HepG2 (cell line): ENCODE results near the gene GGTA1. TPM values are rescaled to one million over a fixed set of nuclear protein-coding genes. Genes with fewer than 3 reads are reported as not detected.

ENCODE experiments used
- ATAC-seq: fragments of 200-7000 bp; cut with Tn5 transposase; 3 replicates; pipeline ENCODE4 v1.9.1; 2020; ENCODE audit warnings: mild to moderate bottlenecking, moderate library complexity
- BruUV-seq: library from RNA; stranded (reverse); fragments of 400-500 nt; replicated peaks from 2 replicates; lab custom pipeline; 2021; lab: Mats Ljungman, UMichigan
- CTCF ChIA-PET: fragments of 300-600 bp; formaldehyde crosslinking; extraction: SDS; loops from one replicate; lab custom pipeline; 2021; ENCODE audit warnings: low total read pairs, inconsistent platforms, low intra/inter-chr PET ratio; lab: Yijun Ruan, JAX
- POLR2A ChIA-PET: fragments of 350-600 bp; sonication (Branson Sonifier 250); formaldehyde crosslinking; loops from one replicate; lab custom pipeline; 2020; ENCODE audit warnings: antibody characterized with exemption, inconsistent platforms; lab: Yijun Ruan, JAX
- DNase-seq: peaks from one replicate; pipeline ENCODE4 v3.0.0-alpha.2; 2015; ENCODE audit warnings: low spot score
- FAIRE-seq: peaks from 3 replicates; lab custom pipeline; 2011; peaks lifted over from hg19 to GRCh38; lab: Jason Lieb, UNC
- H2AFZ ChIP-seq: one replicate; pipeline ENCODE4 v1.6.1; 2011; ENCODE audit warnings: low read length, inconsistent platforms
- H3K27ac ChIP-seq: fragments of 300-600 bp; 3 replicates; pipeline ENCODE4 v1.8.0; 2011; ENCODE audit warnings: mixed run types, mild to moderate bottlenecking, mixed read lengths, low read length, inconsistent platforms; ENCODE audit not compliant: insufficient read depth; ENCODE audit errors: extremely low read length
- H3K27me3 ChIP-seq, 2 experiments: fragments of 200-600 bp in 1 of 2; 2 replicates in 1 of 2; 3 replicates in 1 of 2; pipeline versions ENCODE4 v1.6.0 to v1.8.0; 2011; ENCODE audit warnings: low read length in 2 of 2, mild to moderate bottlenecking in 2 of 2, moderate library complexity in 2 of 2, inconsistent platforms in 1 of 2; ENCODE audit not compliant: insufficient read depth in 2 of 2, control insufficient read depth in 1 of 2
- H3K36me3 ChIP-seq, 2 experiments: fragments of 200-600 bp in 1 of 2; replicated peaks in 1 of 2; 2 replicates in 1 of 2; 3 replicates in 1 of 2; pipeline versions ENCODE4 v1.5.1 to v1.8.0; 2011; ENCODE audit warnings: low read length in 2 of 2, inconsistent platforms in 1 of 2; ENCODE audit not compliant: insufficient read depth in 2 of 2, control insufficient read depth in 1 of 2
- H3K4me1 ChIP-seq: 2 replicates; pipeline ENCODE4 v1.5.1; 2012; ENCODE audit warnings: low read length, inconsistent platforms; ENCODE audit not compliant: insufficient read depth
- H3K4me2 ChIP-seq: 2 replicates; pipeline ENCODE4 v1.6.0; 2011; ENCODE audit warnings: low read depth, low read length, inconsistent platforms
- H3K4me3 ChIP-seq, 3 experiments: fragments of 200-600 bp in 1 of 3; sonication (generic), shearing (Covaris generic) in 1 of 3; replicated peaks in 1 of 3; 2 replicates each; pipeline ENCODE4 v1.5.1; 2011 to 2016; ENCODE audit warnings: low read length in 3 of 3, inconsistent platforms in 2 of 3, low read depth in 2 of 3, mild to moderate bottlenecking in 2 of 3, control low read depth in 1 of 3, mixed read lengths in 1 of 3; ENCODE audit not compliant: insufficient read depth in 1 of 3
- H3K79me2 ChIP-seq: one replicate; pipeline ENCODE4 v1.6.1; 2011; ENCODE audit warnings: low read length, inconsistent platforms; ENCODE audit not compliant: insufficient read depth
- H3K9ac ChIP-seq: 2 replicates; pipeline ENCODE4 v1.6.0; 2011; ENCODE audit warnings: mild to moderate bottlenecking, low read depth, low read length, inconsistent platforms; ENCODE audit not compliant: insufficient read depth
- H3K9me3 ChIP-seq: 2 replicates; pipeline ENCODE4 v1.5.1; 2012; ENCODE audit warnings: mild to moderate bottlenecking, low read length
- H4K20me1 ChIP-seq: 2 replicates; pipeline ENCODE4 v1.6.0; 2011; ENCODE audit warnings: inconsistent platforms, mild to moderate bottlenecking, low read length, moderate library complexity; ENCODE audit not compliant: insufficient read depth
- AKAP8 ChIP-seq: sonication (generic); formaldehyde crosslinking; IDR thresholded peaks from 2 replicates; pipeline ENCODE4 v1.5.1; 2020; ENCODE audit warnings: mild to moderate bottlenecking, missing genetic modification reagents
- ARID5B ChIP-seq: IDR thresholded peaks from 2 replicates; pipeline ENCODE4 v1.4.0; 2020; ENCODE audit warnings: mild to moderate bottlenecking, missing genetic modification reagents
- ATF7 ChIP-seq, 2 experiments: fragments of 450-650 bp in 1 of 2; sonication (generic) in 1 of 2; formaldehyde crosslinking in 1 of 2; IDR thresholded peaks; 2 replicates each; pipeline versions ENCODE4 v1.4.0 to v1.6.1; 2016 to 2020; ENCODE audit warnings: antibody characterized with exemption in 1 of 2, mild to moderate bottlenecking in 1 of 2, missing genetic modification reagents in 1 of 2
- ATF7-NPFF ChIP-seq: sonication (generic); formaldehyde crosslinking; IDR thresholded peaks from 2 replicates; pipeline ENCODE4 v1.8.1; 2023; ENCODE audit warnings: mild to moderate bottlenecking, low read depth, missing genetic modification reagents, moderate library complexity
- CENPT ChIP-seq: sonication (generic); formaldehyde crosslinking; IDR thresholded peaks from 2 replicates; pipeline ENCODE4 v1.8.0; 2022; ENCODE audit warnings: low read depth, mild to moderate bottlenecking, moderate library complexity, missing genetic modification reagents
- FLYWCH1 ChIP-seq: sonication (generic); formaldehyde crosslinking; IDR thresholded peaks from 2 replicates; pipeline ENCODE4 v1.8.1; 2023; ENCODE audit warnings: mild to moderate bottlenecking, missing genetic modification reagents
- HNF1B ChIP-seq: sonication (generic); formaldehyde crosslinking; IDR thresholded peaks from 2 replicates; pipeline ENCODE4 v1.5.1; 2020; ENCODE audit warnings: mild to moderate bottlenecking, moderate library complexity, missing genetic modification reagents
- MAZ ChIP-seq, 2 experiments: sonication (generic) in 1 of 2; formaldehyde crosslinking in 1 of 2; IDR thresholded peaks; 2 replicates each; pipeline versions ENCODE4 v1.5.0 to v1.6.1; 2012 to 2020; ENCODE audit warnings: low read depth in 2 of 2, mild to moderate bottlenecking in 2 of 2, borderline replicate concordance in 1 of 2, improper control_type of control experiment in 1 of 2, low read length in 1 of 2, missing genetic modification reagents in 1 of 2, moderate library complexity in 1 of 2
- REST ChIP-seq, 2 experiments: IDR thresholded peaks; 2 replicates each; pipeline ENCODE4 v1.6.1; 2011 to 2012; ENCODE audit warnings: low read length in 2 of 2, borderline replicate concordance in 1 of 2, low read depth in 1 of 2, mild to moderate bottlenecking in 1 of 2, moderate library complexity in 1 of 2
- SIN3A ChIP-seq: IDR thresholded peaks from 2 replicates; pipeline ENCODE4 v1.6.1; 2011; ENCODE audit warnings: low read depth, mild to moderate bottlenecking, control low read depth, low read length, borderline replicate concordance
- TCF7L2 ChIP-seq: IDR thresholded peaks from 2 replicates; pipeline ENCODE4 v1.6.1; 2011; ENCODE audit warnings: mild to moderate bottlenecking, low read depth, low read length, moderate library complexity
- ZNF12 ChIP-seq: sonication (generic); formaldehyde crosslinking; IDR thresholded peaks from 2 replicates; pipeline ENCODE4 v1.5.0; 2020; ENCODE audit warnings: missing genetic modification reagents
- ZNF670 ChIP-seq: sonication (generic); formaldehyde crosslinking; IDR thresholded peaks from 2 replicates; pipeline ENCODE4 v1.8.0; 2022; ENCODE audit warnings: mild to moderate bottlenecking, missing genetic modification reagents, borderline replicate concordance
- ZNF674 ChIP-seq: sonication (generic); formaldehyde crosslinking; IDR thresholded peaks from 2 replicates; pipeline ENCODE4 v1.5.0; 2020; ENCODE audit warnings: low read depth, mild to moderate bottlenecking, missing genetic modification reagents
- WGBS: methylation state at CpG from one replicate; pipeline ENCODE4 v1.1.6; 2017; ENCODE audit warnings: low lambda C conversion rate; 5-methylcytosine and 5-hydroxymethylcytosine counted together
- in situ Hi-C: cut with HindIII; loops from 2 replicates; pipeline ENCODE4 v1.10.0; 2017; ENCODE audit warnings: low pct_unique_long_range_greater_than_20kb; ENCODE audit not compliant: extremely low pct_ligation_motif_present
- intact Hi-C: fragments of 100-400 bp; cut with micrococcal nuclease; formaldehyde crosslinking; loops from one replicate; pipeline ENCODE4 v1.10.0; 2022; ENCODE audit not compliant: unreplicated experiment
- polyA plus RNA-seq, 8 experiments: library from polyadenylated mRNA; depleted of rRNA in 3 of 8; stranded (reverse) in 7 of 8; unstranded in 1 of 8; fragments of >200 nt; fragmentation: Illumina TruSeq in 4 of 8; extraction: Trizol in 4 of 8; gene quantifications; 2 replicates each; pipeline versions ENCODE4 v1.2.1 to v1.2.3, GENCODE V29; 2011 to 2016; ENCODE audit warnings: low read depth in 4 of 8, missing spikeins in 1 of 8, mixed read lengths in 1 of 8; ENCODE audit not compliant: insufficient read depth in 1 of 8
- total RNA-seq, 5 experiments: library from RNA; depleted of rRNA; stranded (reverse); fragments of >200 nt; fragmentation: Illumina TruSeq; extraction: Trizol; gene quantifications; 2 replicates each; pipeline ENCODE4 v1.2.3, GENCODE V29; 2016; ENCODE audit warnings: low read depth in 1 of 5

The GGTA1 gene
- total and polyA plus RNA-seq, 2 of the 13 experiments (the other 11 are each of a cell fraction or from before 2014, with no cell fraction given), result not detected

- Histone ChIP-seq H3K79me2 (no peaks in the 10 kb centered on the region), H3K9me3 (no peaks in the 10 kb centered on the region), H3K4me1 (no peaks in the 10 kb centered on the region), H3K36me3 (no peaks in the 10 kb centered on the region), H4K20me1 (no peaks in the 10 kb centered on the region), H3K27ac (no peak overlapping the region), H3K9ac (no peak overlapping the region), H3K4me3 (no peak overlapping the region), H3K4me2 (no peak overlapping the region), H3K27me3 (peaks cover 0 to 26% of the 10 kb centered on the region in 2 experiments; a peak in 1 of 5 replicates), H2AFZ (no peak overlapping the region)
- FAIRE-seq (no peak), ATAC-seq (no peak), DNase-seq (no peak)
- CTCF ChIA-PET, result no interaction called here
- POLR2A ChIA-PET, result no interaction called here
- no TSS peak for BruUV-seq
- intact Hi-C loops, result no loop called here
- in situ Hi-C loops, result loop anchor here (10.0 kb wide), 1 partner anchor 65 kb away; no protein-coding TSS in a partner anchor
- WGBS, result 0% methylated on average over 2 of the region's 2 CpGs
- TF ChIP-seq CENPT (CRISPR knock-in tag) (no peak), MAZ (IDR thresholded peaks at IDR 0.05; ENCODE audit: borderline replicate concordance, low read depth, low read length) (no peak), MAZ (CRISPR knock-in tag; IDR thresholded peaks at IDR 0.05; ENCODE audit: low read depth) (no peak), FLYWCH1 (no peak), SIN3A (no peak), ATF7-NPFF (no peak), ZNF674 (CRISPR knock-in tag) (no peak), AKAP8 (CRISPR knock-in tag) (no peak), ATF7 (IDR thresholded peaks at IDR 0.05) (no peak), ATF7 (CRISPR knock-in tag; IDR thresholded peaks at IDR 0.05) (no peak), TCF7L2 (no peak), ARID5B (no peak), REST (IDR thresholded peaks at IDR 0.05; ENCODE audit: borderline replicate concordance in 1 of 2, low read depth in 1 of 2, low read length in 2 of 2) (no peak), ZNF670 (CRISPR knock-in tag) (no peak), ZNF12 (CRISPR knock-in tag) (no peak), HNF1B (CRISPR knock-in tag) (no peak)
Measured at GRCh38 chr9:121449786-121450185, 49.9 kb downstream of the GGTA1 start.
